Inflammatory macrophage treated with lipopolysaccharide for 1 hour (primary cell): Measurements from ENCODE around the gene SYMPK.

Source experiments
- DNase-seq, 2 donors: peaks; one replicate each; pipeline ENCODE4 v3.0.0-alpha.2; 2020 to 2022

The SYMPK gene

GRCh38 chr19:45779231-45780145 lies 83.5 kb downstream of the SYMPK start:
- DNase-seq, result peak; percentile 45 to 84

GRCh38 chr19:45778010-45778661 lies 84.8 kb downstream of the SYMPK start:
- DNase-seq, result no peak

- DNase-seq, result no peak
Observed at GRCh38 chr19:45777395-45777961, 85.5 kb downstream of the SYMPK start.

GRCh38 chr19:45774765-45775164 lies 88.2 kb downstream of the SYMPK start:
- DNase-seq, result no peak

GRCh38 chr19:45773384-45773783 lies 89.6 kb downstream of the SYMPK start:
- DNase-seq, result no peak

- DNase-seq, result no peak
Observed at GRCh38 chr19:45772912-45773311, 90.0 kb downstream of the SYMPK start.

- no peak for DNase-seq
Observed at GRCh38 chr19:45772130-45772840, 90.7 kb downstream of the SYMPK start.

- no peak for DNase-seq
Observed at GRCh38 chr19:45771311-45771933, 91.5 kb downstream of the SYMPK start.

GRCh38 chr19:45770192-45771101 lies 92.5 kb downstream of the SYMPK start:
- DNase-seq, result peak; percentile 78 to 92

- peak in 1 of 2 donors; percentile 22 for DNase-seq
Observed at GRCh38 chr19:45769821-45770191, 93.1 kb downstream of the SYMPK start.

GRCh38 chr19:45768984-45769782 lies 93.8 kb downstream of the SYMPK start, which contains the start of gene SIX5:
Gene SIX5 (minus strand): TSS chr19:45769252. CDS start chr19:45768844, 408 bp downstream.
- DNase-seq, result peak; percentile 93 to 98

GRCh38 chr19:45768655-45768983 lies 94.3 kb downstream of the SYMPK start:
- DNase-seq, result peak; percentile 61 to 67

GRCh38 chr19:45767881-45768654 lies 94.9 kb downstream of the SYMPK start:
- DNase-seq, result no peak

GRCh38 chr19:45767410-45767880 lies 95.5 kb downstream of the SYMPK start:
- peak in 1 of 2 donors; percentile 11 for DNase-seq

GRCh38 chr19:45766869-45767346 lies 96.0 kb downstream of the SYMPK start:
- no peak for DNase-seq

- no peak for DNase-seq
Observed at GRCh38 chr19:45766296-45766868, 96.6 kb downstream of the SYMPK start.

GRCh38 chr19:45765702-45766295 lies 97.1 kb downstream of the SYMPK start:
- no peak for DNase-seq
